ENCODE data around the gene HOXC5.

- TF ChIP-seq CTCF (IDR thresholded peaks at IDR 0.05) (no peak), EZH2 (IDR thresholded peaks at IDR 0.05; ENCODE audit: borderline replicate concordance, insufficient read depth, low read depth, low read length, poor library complexity, severe bottlenecking) (no peak)
Observed at GRCh38 chr12:54045401-54045800, 12.6 kb downstream of the HOXC5 start.
